CD4-positive, alpha-beta T cell treated with Interferon gamma for 1 hour (primary cell): Measurements from ENCODE around the gene CNOT2.

ENCODE experiments used
- DNase-seq: peaks from one replicate; pipeline ENCODE4 v3.0.0-alpha.2; 2020

CNOT2 gene, protein sequence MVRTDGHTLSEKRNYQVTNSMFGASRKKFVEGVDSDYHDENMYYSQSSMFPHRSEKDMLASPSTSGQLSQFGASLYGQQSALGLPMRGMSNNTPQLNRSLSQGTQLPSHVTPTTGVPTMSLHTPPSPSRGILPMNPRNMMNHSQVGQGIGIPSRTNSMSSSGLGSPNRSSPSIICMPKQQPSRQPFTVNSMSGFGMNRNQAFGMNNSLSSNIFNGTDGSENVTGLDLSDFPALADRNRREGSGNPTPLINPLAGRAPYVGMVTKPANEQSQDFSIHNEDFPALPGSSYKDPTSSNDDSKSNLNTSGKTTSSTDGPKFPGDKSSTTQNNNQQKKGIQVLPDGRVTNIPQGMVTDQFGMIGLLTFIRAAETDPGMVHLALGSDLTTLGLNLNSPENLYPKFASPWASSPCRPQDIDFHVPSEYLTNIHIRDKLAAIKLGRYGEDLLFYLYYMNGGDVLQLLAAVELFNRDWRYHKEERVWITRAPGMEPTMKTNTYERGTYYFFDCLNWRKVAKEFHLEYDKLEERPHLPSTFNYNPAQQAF

DNA sequence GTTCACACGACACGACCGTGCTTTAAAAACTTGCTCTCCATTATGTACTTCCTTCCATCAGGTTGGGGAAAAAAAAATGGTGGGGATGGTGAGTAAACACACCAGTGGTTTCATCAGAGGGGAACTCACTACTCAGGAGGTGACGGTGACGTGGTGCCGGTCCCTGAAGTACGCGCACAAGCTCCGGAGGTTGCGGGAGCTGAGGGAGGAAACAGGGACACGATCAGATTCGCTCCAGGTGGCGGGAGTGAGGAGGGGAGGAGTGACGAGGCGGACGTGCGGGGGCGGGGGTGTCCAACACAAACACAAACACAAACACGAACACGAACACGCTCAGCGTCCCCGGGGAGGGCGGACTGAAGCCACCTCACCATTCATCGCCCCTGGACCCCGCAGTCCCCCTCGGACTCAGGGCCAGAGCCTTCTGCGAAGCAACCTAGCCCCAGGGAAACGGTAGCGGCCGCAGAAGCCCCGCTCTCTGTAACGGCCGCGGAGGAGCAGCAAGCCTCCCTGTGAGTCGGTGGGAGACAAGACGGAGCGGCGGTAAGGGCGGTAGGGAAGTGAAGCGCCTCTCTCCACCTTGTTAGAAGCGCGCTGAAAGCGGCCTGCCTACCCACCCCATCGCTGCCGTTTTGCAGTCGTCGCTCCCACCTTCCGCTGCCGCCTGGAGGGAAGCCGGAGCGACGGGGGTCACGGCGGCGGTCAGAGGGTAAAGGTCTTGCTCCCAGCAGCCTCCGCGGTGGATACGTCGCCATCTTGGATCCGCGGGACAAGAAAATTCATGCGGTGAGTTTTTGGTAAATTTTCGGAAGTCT lies at the start of gene CNOT2:
Gene CNOT2 (plus strand): TSS at position 739 of the 815 bp plus-strand sequence. CDS start 34,794 bp downstream, outside the sequence.
- DNase-seq: peak; percentile 87

DNA sequence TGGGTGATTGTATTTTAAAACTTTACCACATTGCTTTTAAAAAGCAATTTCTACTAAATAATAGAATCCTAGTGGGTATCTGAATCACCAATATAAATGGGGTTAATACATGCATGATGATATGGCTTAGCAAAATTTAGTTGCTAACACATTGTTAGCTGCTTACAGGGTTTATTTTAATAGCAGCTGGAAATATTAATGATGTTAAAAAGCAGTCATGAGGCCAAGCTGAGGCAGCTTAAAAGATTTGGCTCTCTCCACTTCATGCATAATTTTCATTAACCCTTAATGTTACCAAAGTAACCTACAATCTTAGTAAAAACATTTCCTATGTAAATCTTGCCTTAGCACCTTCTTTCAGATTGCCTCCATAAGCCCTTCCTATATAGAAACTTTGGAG lies 49.2 kb upstream of the CNOT2 start:
- DNase-seq: no peak

DNA sequence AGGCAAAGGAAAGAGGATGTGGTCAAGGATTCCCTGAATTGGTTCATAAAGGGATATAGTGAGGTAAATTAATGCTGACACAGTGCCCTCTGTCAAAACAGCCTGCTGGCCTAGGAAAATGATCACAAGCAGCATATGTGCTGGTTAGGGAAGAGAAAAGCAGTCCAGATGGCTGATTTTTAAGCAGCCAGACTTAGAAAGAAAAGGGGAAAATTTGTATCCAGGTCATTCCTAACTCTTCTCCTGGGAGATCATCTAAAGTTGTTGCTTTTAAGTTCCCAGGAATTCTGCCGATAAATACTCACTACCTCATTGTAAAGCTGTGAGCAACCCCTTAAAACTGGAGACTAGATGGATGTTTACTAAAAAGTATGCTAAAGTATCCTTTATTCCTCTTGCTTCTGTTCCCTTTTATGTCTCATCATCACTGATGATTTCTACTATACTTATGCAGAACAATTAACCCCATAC lies 46.4 kb upstream of the CNOT2 start:
- no peak for DNase-seq

DNA sequence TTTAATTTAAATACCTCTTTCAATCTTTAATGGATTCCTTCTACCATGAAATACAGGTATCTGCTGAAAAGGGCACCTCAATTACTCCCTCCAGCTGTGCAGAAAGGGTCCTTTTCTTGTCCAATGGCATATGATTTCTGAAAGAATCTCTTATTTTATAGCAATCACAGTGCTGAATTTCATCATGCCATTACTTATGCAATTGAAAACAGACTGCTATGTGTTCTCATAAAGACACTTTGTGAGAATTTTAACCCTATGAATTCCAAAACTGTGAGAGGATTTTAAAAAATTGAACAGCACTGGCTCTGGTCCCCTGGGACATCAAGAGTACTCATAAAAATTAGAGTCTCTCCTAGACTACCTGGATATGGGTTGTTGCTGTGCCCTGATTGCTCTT lies 45.9 kb upstream of the CNOT2 start:
- no peak for DNase-seq

DNA sequence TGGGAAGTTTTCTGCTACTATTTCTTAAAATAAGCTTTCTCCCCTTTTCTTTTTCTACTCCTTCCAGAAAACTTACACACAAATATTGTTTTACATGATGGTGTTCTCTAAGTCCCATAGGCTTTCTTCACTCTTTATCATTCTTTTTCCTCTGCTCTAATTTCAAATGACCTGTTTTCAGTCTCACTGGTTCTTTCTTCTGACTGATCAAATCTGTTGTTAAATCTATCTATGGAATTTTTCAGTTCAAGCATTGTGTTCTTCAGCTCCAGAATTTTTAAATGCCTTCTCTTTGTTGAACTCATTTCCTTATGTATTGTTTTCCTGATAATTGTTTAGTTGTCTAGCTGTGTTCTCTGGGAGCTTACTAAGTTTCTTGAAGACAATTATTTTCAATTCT lies 29.5 kb upstream of the CNOT2 start:
- DNase-seq: no peak

DNA sequence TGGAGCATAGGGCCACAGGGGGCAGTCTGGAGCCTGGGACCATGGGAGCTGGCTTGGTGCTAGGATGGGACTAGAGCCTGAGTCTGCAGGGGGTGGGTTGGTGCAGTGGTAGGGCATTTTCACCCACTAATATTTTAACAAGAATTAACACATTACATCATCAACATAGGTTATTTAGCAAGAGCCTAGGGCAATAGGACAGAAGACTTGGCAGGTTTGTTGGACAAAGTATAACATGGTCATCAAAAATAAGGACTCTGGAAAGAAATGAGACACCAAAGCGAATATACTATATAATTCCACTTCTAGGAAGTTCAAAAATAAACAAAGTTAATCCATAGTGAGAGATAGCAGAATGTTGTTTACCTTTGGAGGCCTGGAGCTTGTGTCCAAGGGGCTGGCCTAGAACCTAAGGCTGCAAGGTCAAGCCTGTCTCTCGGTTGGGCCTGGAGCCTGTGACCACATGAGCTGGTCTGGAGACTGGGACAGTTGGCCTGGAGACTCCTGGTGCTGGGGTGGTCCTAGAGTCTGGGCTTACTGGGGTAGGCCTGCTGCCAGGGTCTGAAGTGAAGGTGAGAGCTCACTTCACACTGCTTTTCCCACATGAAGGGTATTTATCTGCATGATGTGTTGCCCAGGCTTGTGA lies 28.1 kb upstream of the CNOT2 start:
- no peak for DNase-seq

DNA sequence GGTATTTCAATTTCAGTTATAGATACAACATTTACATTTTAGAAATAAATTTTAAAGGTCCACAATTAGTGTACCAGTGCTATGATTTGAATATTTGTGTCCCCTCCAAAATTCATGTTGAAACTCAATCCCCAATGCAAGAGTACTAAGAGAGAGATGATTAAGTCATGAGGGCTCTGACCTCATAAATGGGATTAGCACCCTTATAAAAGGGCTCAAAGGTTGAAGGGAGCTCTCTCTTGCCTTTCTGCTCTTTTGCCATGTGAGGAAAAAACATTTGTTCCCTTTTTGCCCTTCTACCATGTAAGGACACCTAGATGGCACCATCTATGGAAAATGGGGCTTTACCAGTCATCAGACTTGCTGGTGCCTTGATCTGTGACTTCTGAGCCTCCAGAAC lies 25.8 kb upstream of the CNOT2 start:
- no peak for DNase-seq

DNA sequence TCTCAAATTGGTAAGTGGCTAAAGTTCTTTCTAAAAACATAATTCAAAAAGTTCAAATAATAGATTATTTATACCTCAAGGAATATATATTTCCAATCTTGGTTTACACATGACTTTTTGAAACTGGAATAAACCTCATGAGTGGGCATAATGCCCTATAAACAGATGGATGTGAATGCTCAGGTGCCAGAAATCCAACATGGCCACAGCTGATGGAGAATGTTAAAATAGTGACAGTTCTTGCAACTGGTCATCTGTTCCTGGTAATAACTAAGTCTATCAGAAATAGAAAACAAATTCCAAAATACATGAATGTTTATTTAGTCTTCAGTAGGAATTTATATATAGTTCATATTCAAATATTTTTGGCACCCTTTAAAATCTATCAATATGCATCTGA lies 21.6 kb upstream of the CNOT2 start:
- DNase-seq: no peak

DNA sequence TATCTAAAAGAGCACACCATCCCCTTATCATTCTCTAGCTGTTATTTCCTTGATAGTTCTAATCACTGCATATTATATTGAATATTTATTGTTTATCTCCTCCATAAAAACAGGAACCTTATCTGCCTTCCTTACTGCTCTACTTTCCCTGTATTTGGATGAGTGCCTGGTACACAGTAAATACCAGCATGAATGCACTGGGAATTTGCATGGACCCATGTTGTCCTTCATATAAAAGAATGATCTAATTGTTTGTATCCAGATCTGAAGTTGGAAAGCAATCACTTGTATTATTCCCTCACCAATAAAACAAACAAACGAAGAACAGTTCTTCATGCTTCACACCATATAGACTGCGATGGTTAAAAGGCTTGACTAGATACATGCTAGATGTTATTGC lies 15.3 kb upstream of the CNOT2 start:
- no peak for DNase-seq

DNA sequence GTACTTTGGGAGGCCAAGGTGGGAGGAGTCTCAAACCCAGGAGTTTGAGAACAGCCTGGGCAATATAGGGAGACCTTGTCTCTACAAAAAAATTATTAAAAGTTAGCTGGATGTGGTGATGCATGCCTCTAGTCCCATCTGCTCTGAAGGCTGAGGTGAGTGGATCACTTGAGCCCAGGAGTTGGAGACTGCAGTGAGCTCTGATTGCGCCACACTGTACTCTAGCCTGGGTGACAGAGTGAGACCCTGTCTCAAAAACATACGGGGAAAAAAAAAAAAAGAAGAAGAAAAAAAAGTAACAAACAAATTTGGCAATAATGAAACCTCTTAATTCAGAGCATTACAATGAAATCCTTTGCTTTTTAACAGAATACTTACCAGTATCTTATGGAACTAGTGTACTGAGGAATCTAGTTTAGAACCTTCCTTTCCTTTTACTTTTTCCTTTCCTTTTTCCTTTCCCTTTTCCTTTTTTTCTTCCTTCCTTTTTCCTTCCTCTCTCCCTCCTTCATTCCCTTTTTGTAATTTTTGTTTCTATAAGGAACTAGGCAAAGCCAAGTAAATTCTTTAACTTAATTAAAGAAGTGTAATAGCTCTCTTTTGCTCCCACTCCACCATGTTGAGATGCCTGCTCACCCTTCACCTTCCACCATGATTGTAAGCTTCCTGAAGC lies 12.2 kb upstream of the CNOT2 start:
- DNase-seq: no peak

DNA sequence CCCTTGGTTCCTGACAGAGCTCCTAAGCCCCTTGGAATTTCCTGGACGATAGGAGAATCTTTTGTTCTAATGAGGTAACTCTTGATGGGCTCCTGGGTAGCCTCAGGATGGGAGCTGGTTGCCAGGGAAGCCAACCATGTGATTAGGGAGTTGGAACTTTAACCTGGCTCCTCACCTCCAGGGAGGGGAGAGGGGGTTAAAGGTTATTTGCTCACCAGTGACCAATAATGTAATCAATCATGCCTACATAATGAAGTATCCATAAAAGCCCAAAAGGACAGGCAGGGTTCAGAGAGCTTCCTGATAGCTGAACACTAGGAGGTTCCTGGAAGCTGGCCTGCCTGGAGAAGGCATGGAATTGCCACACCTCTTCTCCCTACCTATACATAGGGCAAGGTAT lies 6.2 kb upstream of the CNOT2 start:
- DNase-seq: no peak

DNA sequence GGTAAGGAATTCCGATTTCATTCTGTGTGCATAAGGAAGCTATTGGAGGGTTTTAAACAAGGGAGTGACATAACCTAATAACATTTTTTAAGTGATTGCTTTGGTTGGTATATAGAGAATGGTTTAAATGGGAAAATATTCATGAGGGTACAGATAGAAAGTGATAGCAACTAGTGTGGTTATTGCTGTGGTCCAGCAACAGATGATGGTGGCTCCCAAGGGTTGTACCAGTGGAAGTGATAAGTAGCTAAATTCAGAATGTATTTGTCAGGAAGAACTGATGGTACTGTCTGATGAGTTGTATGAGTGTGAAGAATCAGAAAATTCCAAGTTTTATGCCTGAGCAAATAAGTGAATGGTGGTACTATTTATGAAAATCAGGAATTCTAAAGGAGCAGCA lies 2.6 kb upstream of the CNOT2 start:
- no peak for DNase-seq

DNA sequence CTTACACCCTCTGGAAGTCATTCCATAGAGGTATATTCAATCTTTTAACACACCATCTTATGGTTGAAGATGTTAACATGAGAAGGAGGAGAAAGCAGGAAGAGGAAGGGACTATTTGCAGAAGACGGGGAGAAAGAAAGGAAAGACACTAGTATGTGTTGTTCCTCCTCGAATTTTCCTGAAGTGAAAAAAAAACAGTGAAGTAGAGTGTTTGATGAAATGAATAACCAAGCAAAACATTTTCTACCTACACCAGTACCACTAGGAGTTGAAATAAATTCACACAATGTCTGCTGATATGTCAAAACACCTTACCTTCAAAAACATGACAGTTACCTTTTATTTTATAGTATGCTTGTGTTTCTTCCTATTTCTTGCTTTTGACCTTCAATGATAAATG lies 1.4 kb upstream of the CNOT2 start:
- DNase-seq: no peak

DNA sequence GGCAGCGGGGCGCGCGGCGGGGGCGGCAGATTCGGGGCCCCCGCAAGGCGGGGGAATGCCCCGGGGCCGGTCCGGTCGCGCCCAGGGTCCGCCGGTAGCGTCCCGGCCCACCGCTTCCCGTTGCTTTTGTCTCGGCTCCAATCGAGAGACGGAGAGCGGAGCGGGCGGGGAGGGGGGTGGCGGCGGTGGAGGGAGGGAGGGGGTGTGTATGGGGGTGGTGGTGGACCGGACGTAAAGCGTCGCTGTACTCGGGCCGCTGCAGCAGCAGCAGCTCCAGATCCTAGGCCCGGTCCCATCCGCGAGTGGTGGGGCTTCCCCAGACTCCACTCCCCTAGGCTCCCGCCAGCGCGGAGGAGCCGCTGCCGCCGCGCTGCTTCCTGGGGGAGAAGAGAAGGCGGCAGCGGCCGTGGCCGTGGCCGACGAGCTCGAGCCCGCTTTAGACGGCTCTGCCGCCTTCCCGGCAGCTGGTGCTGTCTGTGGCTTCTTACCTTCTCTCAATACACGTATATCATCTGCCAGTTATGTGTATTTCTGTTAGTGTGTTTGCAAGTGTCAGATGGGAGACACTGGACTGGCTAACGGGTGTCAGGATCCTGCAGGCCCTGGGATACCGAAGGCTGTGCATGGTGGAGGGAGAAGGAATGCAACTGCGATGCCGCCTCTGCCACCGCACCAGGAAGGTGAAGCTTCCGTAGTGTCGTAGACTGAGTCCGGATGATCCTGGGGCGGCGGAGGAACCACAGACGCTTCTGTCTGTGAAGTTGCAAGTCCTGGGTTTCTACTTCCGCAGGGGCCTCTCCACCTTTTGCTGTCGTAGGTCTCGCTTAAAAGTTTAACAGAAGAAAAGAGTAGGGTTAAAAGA lies 508 bp downstream of the CNOT2 start:
- peak; percentile 72 for DNase-seq

DNA sequence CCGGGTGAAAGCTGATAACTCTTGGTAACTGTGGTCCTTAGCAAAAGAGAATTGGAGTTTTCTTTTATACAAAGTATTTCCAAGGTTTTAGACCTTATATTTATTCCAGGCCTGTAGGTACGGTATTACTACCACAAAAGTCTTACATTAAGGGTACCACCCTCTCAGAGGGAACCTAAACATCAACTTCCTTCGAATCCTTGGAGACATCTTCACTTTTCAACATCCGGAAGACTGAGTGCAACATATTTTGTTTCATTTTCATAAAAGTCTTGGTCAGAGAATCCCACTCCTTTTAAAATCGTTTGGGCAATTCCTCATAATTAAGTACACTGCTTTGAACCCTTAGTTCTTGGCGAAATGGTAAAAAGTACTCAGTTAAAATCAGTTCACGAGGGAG lies 1.2 kb downstream of the CNOT2 start:
- no peak for DNase-seq

DNA sequence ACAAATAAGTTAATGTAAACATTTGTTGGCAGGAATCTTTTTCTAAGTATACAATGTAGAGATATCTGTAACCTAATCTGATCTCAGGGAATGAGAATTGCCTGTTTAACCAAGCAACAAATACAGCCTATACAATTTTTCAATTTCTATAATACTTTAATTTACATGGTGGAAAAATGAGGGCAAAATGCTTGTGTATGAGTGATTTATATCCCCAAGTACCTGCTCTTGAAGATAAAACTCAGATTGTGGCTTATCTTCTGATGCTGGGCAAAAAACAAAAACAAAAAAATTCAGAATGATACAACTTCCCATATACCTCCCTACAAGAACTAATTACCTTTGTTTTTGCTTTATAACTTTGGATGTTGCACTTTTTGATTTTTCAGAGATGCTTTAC lies 2.2 kb downstream of the CNOT2 start:
- DNase-seq: no peak

DNA sequence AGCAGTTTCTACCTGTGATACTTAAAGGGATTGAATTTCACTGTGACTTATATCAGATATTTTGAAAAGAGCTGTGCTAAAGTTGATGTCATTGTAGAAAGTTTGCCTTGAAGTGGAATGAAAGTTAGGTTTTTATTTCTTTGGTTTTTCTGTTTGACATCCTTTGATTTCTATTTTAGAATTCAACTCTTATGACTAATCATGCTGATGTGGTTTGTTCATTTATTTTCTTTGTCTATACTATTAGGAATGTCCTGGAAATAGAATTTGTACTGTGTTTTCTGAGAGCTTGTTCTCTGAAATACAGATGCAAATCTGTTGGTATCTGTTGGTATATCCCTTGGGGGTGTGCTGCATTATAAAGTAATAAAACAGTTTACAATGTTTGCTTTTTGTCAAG lies 3.3 kb downstream of the CNOT2 start:
- DNase-seq: no peak

DNA sequence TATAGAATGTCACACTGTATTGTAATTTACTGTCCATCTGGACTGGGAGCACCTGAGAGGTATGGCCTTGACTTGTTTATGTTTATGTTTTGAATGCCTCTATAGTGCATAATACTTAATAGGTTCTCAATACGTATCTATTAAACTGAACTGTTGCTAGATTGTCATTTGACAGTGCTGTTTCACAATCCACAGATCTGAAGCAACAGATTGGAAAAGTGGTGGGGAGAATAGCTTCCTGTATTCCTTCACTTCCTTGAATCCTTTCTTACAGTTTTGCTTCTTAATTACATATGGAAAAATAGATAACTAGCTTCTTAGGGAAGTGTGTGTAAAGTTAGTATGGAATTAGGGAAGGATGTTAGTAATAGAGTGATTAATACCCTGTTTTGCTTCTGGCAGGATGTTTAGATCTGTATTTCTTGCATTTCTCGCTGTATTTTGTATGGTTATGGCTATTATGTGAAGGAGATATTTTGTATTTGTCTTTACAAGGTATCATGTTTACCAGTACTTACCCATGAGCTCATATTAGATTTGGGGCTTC lies 4.5 kb downstream of the CNOT2 start:
- DNase-seq: no peak

DNA sequence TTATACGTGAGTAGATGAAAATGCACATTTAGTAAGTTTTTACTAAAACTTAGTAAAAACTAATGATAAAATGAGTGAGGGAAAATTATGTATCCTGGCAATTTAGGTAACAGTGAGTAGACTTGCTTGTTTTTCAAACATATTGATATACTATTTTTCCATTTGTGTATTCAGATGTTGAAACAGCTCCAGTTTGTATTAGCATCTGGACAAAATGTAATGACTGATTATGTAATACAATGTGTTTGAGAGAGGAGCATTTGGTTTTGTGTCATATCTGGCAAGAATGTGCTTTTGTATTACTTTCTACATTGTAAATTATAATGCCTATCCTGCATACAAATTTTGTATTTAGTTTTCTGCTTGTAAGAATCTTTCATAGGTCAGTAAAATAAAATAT lies 5.6 kb downstream of the CNOT2 start:
- no peak for DNase-seq

DNA sequence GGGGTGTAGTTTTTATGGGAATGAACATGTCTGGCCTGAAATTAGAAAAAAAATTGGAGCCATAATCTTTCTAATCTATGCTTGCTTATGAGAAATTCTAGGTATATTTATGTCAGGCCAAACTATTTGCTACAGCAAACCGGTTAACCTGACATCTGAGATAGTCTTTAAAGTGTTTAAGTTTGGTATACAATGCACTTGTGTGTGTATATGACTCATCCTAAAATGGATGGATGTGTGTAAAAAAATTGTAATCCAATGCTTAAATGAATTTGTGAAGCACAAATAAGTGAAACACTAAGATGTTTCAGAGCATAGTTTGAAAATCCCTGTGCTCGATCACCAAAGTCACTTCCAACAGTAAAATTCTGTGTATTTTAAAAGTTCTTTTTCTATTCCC lies 6.7 kb downstream of the CNOT2 start:
- DNase-seq: no peak

DNA sequence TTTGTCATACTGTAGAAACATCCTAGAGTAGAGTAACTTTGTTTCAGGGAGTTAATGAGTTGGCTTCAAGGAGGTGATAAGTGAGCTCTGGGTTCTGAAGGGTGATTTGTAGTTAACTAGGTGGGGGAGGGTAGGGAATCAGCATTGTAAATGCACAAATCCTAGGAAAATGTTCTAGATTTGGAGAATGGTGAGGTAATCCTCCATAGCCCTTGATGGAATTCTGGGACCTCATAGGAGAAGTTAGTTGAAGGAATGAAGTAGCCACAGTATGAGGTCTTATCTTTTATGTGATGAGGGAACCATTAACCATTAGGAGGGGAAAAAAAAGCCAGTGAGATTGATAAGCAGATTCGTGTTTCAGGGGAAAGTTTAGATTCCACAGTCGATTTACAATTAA lies 8.0 kb downstream of the CNOT2 start:
- DNase-seq: no peak

DNA sequence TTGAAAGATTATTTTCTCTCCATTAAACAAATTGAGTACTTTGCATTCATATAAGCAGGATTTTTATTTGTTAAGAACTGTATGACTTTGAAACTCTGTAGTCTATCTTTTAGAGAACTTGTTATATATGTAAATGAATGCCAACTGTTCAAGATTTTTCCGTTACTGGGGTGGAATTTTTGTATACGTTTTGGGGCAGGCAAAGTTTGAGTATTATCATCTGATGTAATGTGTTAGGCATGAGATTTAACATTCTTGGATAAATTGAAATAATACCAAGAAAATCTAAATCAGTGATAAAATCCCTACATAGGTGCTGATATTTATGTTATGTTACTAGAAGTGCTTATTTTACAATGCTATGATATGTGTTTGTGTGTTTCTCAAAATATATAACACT lies 8.4 kb downstream of the CNOT2 start:
- DNase-seq: no peak
